ENCODE results near the gene TGM5.
"Not testable (repeated sequence)": the region's sequence is repeated elsewhere in the genome, so short reads cannot be mapped to it uniquely, and the experiment has no call there.

DNA sequence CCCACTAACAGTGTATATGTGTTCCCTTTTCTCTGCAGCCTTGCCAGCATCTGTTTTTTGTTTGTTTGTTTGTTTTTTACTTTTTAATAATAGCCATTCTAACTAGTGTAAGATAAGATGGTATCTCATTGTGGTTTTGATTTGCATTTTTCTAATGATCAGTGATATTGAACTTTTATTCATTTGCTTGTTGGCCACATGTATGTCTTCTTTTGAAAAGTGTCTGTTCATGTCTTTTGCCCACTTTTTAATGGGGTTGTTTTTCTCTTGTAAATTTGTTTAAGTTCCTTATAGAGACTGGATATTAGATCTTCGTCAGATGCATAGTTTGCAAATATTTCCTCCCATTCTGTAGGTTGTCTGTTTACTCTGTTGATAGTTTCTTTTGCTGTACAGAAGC is 5.2 kb upstream of the TGM5 start:
- TF ChIP-seq, protein P1, sequence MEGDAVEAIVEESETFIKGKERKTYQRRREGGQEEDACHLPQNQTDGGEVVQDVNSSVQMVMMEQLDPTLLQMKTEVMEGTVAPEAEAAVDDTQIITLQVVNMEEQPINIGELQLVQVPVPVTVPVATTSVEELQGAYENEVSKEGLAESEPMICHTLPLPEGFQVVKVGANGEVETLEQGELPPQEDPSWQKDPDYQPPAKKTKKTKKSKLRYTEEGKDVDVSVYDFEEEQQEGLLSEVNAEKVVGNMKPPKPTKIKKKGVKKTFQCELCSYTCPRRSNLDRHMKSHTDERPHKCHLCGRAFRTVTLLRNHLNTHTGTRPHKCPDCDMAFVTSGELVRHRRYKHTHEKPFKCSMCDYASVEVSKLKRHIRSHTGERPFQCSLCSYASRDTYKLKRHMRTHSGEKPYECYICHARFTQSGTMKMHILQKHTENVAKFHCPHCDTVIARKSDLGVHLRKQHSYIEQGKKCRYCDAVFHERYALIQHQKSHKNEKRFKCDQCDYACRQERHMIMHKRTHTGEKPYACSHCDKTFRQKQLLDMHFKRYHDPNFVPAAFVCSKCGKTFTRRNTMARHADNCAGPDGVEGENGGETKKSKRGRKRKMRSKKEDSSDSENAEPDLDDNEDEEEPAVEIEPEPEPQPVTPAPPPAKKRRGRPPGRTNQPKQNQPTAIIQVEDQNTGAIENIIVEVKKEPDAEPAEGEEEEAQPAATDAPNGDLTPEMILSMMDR (conservative IDR thresholded peaks at IDR 0.05): not testable (repeated sequence)
- not testable (repeated sequence) for TF ChIP-seq ZFX (IDR thresholded peaks at IDR 0.05)
